PFSK-1 (cell line): ENCODE data around the gene CASQ2.

Experiments used
- FOXP2 ChIP-seq: optimal IDR thresholded peaks from 2 replicates; pipeline ENCODE3; 2011; ENCODE audit warnings: borderline replicate concordance, control low read depth, inconsistent platforms; ENCODE audit not compliant: insufficient read depth; ENCODE audit errors: extremely low read length, extremely low read depth
- POLR2AphosphoS5 ChIP-seq: IDR thresholded peaks from 2 replicates; pipeline ENCODE4 v1.6.1; 2012; ENCODE audit warnings: low read depth, mild to moderate bottlenecking, control low read depth, low read length, moderate library complexity
- REST ChIP-seq, 2 experiments: IDR thresholded peaks; 2 replicates each; pipeline versions ENCODE4 v1.6.1 to v1.8.0; 2011 to 2012; ENCODE audit warnings: low read depth in 2 of 2, low read length in 2 of 2, control low read depth in 1 of 2, inconsistent platforms in 1 of 2, mild to moderate bottlenecking in 1 of 2, moderate library complexity in 1 of 2; ENCODE audit not compliant: insufficient read depth in 1 of 2
- SIN3A ChIP-seq: IDR thresholded peaks from 2 replicates; pipeline ENCODE4 v1.6.1; 2012; ENCODE audit warnings: mild to moderate bottlenecking, low read length, moderate library complexity, borderline replicate concordance; ENCODE audit not compliant: insufficient read depth
- TAF1 ChIP-seq: IDR thresholded peaks from 2 replicates; pipeline ENCODE4 v1.6.1; 2012; ENCODE audit warnings: low read length, control low read depth, borderline replicate concordance; ENCODE audit not compliant: insufficient read depth

The CASQ2 gene

GRCh38 chr1:115651391-115651790, 117.1 kb downstream of the CASQ2 start:
- TF ChIP-seq SIN3A (no peak), REST (IDR thresholded peaks at IDR 0.05; ENCODE audit: insufficient read depth in 1 of 2, low read depth in 2 of 2, low read length in 2 of 2) (no peak), POLR2AphosphoS5 (no peak), TAF1 (no peak), FOXP2 (no peak)

- TF ChIP-seq POLR2AphosphoS5 (no peak), TAF1 (no peak), REST (IDR thresholded peaks at IDR 0.05; ENCODE audit: insufficient read depth in 1 of 2, low read depth in 2 of 2, low read length in 2 of 2) (no peak), FOXP2 (no peak), SIN3A (no peak)
Observed at GRCh38 chr1:115650961-115651360, 117.6 kb downstream of the CASQ2 start.
